OCI-M2 (cell line): ENCODE measurements around the gene TNKS2.
A peak's percentile ranks its signal among the peaks of the same experiment; 100 is the strongest.

ENCODE experiments used
- DNase-seq: peaks from one replicate; lab custom pipeline; 2025; ENCODE audit not compliant: unreplicated experiment; lab: John Stamatoyannopoulos, UW

The TNKS2 gene

GRCh38 chr10:91908337-91909116 is 110.3 kb downstream of the TNKS2 start:
- peak; percentile 61 for DNase-seq

GRCh38 chr10:91909117-91909677 is 111.0 kb downstream of the TNKS2 start, which contains the start of gene FGFBP3:
FGFBP3 (minus strand) TSS chr10:91909486; CDS start chr10:91908969, 517 bp downstream.
- DNase-seq: no peak

- DNase-seq: no peak
Observed at GRCh38 chr10:91910467-91910866, 112.2 kb downstream of the TNKS2 start.
